IPS DF 6.9 (cell line): Measurements from ENCODE around the gene ZBTB9.
A peak's percentile ranks its signal among the peaks of the same experiment; 100 is the strongest.

Source experiments
- DNase-seq: peaks from one replicate; pipeline ENCODE4 v3.0.0-alpha.2; 2013; ENCODE audit warnings: low read depth, low spot score
- H3K27ac ChIP-seq: one replicate; pipeline ENCODE4 v1.5.1; 2013; ENCODE audit warnings: low read length, control low read depth
- H3K27me3 ChIP-seq: 2 replicates; pipeline ENCODE4 v1.6.1; 2013; ENCODE audit warnings: mild to moderate bottlenecking, low read length; ENCODE audit not compliant: control insufficient read depth, insufficient read depth
- H3K36me3 ChIP-seq: 2 replicates; pipeline ENCODE4 v1.6.1; 2013; ENCODE audit warnings: low read length; ENCODE audit not compliant: control insufficient read depth, insufficient read depth
- H3K4me1 ChIP-seq: 2 replicates; pipeline ENCODE4 v1.6.1; 2013; ENCODE audit warnings: low read length; ENCODE audit not compliant: control insufficient read depth, insufficient read depth
- H3K4me3 ChIP-seq: 2 replicates; pipeline ENCODE4 v1.5.1; 2013; ENCODE audit warnings: mild to moderate bottlenecking, low read length
- H3K9me3 ChIP-seq: 2 replicates; pipeline ENCODE4 v1.6.1; 2013; ENCODE audit warnings: low read length, inconsistent platforms; ENCODE audit not compliant: control insufficient read depth, insufficient read depth
- WGBS: extraction: QIAGEN DNeasy Blood & Tissue Kit; methylation state at CpG from one replicate; pipeline ENCODE4 v1.1.7; 2013; ENCODE audit warnings: mixed read lengths, missing lambda C conversion rate; ENCODE audit not compliant: insufficient read length, insufficient coverage; 5-methylcytosine and 5-hydroxymethylcytosine counted together

ZBTB9 gene

GRCh38 chr6:33412140-33413009 is 42.0 kb upstream of the ZBTB9 start:
- Histone ChIP-seq H3K4me3 (no peak overlapping the region), H3K9me3 (no peaks in the 10 kb centered on the region), H3K27ac (no peak overlapping the region)

GRCh38 chr6:33413241-33414120 is 40.9 kb upstream of the ZBTB9 start:
- WGBS = no CpG with 5 or more reads among the region's 14 CpGs
- Histone ChIP-seq H3K27ac (no peak overlapping the region), H3K4me3 (no peak overlapping the region), H3K9me3 (no peaks in the 10 kb centered on the region), H3K4me1 (peaks cover under 1% of the 10 kb centered on the region; the same call in 1 of the 2 replicates), H3K36me3 (peaks cover 9% of the 10 kb centered on the region; the same call in 1 of the 2 replicates), H3K27me3 (no peaks in the 10 kb centered on the region)
- no peak for DNase-seq

More at GRCh38 chr6:33412140-33413009, 42.0 kb upstream of the ZBTB9 start:
- WGBS = no CpG with 5 or more reads among the region's 10 CpGs
- Histone ChIP-seq H3K27me3 (no peaks in the 10 kb centered on the region), H3K36me3 (peaks cover 9% of the 10 kb centered on the region; the same call in 1 of the 2 replicates), H3K4me1 (no peaks in the 10 kb centered on the region; the same call in 1 of the 2 replicates)
- no peak for DNase-seq

DNA sequence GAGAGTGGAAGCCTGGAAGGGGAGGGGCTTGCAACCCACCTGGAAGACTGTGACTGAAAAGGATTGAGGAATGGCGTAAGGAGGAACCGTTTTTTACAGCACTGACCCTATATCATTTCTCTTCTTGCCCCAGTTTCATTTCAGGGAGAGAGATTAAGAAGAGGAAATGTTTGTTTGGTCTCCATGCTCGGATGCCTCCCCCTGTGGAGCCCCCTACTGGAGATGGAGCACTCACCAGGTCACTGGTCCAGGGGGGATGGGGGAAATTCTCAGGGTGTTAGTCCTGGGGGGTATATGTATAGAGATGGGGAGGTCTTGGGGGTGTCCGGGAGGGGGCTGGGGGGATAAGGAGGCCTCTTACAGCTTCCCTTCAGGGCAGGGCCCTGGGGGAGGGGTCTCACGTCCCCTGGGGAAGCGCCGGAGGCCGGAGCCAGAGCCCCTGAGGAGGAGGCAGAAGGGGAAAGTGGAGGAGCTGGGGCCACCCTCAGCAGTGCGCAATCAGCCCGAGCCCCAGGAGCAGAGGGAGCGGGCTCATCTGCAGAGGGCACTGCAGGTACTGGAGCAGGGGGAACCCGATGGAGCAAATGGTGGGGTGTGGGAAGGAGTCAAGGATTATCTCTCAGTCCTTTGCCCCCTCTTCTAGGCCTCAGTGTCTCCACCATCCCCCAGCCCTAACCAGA is 39.6 kb upstream of the ZBTB9 start:
- H3K27me3 ChIP-seq = no peaks in the 10 kb centered on the region
- no CpG with 5 or more reads among the region's 12 CpGs for WGBS
- no peak overlapping the region for H3K4me3 ChIP-seq
- DNase-seq = no peak
- no peak overlapping the region for H3K27ac ChIP-seq
- H3K9me3 ChIP-seq = no peaks in the 10 kb centered on the region
- H3K36me3 ChIP-seq = peaks cover 9% of the 10 kb centered on the region; the same call in 1 of the 2 replicates
- peaks cover 1% of the 10 kb centered on the region; the same call in 1 of the 2 replicates for H3K4me1 ChIP-seq

- Histone ChIP-seq H3K27ac (no peak overlapping the region), H3K4me3 (no peak overlapping the region), H3K9me3 (no peaks in the 10 kb centered on the region), H3K36me3 (peaks cover 9% of the 10 kb centered on the region; the same call in 1 of the 2 replicates), H3K4me1 (peaks cover 1% of the 10 kb centered on the region; the same call in 1 of the 2 replicates), H3K27me3 (no peaks in the 10 kb centered on the region)
- no peak for DNase-seq
- WGBS = no CpG with 5 or more reads among the region's 9 CpGs
These were observed 38.5 kb upstream of the ZBTB9 start for GRCh38 chr6:33415831-33416230.

- no peak for DNase-seq
- H3K4me3 ChIP-seq = peak overlapping the region; percentile 86; the same call in 1 of the 2 replicates
- no peak overlapping the region for H3K27ac ChIP-seq
- H3K9me3 ChIP-seq = no peaks in the 10 kb centered on the region
- H3K36me3 ChIP-seq = peaks cover 9% of the 10 kb centered on the region; the same call in 1 of the 2 replicates
- no peaks in the 10 kb centered on the region for H3K27me3 ChIP-seq
- WGBS = no CpG with 5 or more reads among the region's 12 CpGs
- peaks cover 1% of the 10 kb centered on the region; the same call in 1 of the 2 replicates for H3K4me1 ChIP-seq
These were observed 37.8 kb upstream of the ZBTB9 start for GRCh38 chr6:33416386-33417127.

DNA sequence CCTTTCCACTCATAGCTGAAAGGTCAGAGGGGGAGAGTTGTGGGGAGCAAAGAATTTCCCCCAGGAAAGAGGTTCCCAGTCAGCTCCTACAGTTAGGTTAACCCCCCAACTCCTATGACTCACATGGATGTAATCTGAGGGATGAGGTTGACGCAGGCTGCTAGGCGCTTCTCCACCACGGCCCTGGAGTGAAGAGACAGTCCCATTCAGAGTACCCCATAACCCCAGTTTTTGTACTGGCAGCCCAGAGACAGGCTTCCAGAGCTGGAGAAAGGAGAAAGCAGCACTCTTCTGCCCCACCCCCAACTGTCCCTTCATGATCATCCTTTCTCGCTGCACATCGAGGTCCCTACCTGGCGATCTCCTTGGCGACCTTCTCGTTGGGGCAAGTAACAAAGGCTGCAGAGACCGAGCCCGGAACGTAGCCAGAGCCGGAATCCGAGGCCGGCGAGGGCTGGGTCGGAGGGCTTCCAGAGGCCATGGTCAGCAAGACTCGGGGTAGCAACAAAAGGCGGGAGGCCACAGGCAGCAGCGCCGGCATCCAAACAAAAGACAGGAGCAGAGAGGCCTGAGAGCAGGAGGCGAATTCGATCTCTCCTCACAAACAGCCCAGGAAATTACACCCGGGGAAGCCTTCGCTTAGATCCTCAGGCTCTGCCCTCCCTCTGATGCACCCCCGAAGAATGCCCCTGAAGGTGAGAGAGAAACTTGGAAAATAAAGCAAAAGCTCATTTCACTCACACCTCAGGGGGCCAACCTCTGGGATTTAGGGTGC is 37.1 kb upstream of the ZBTB9 start:
- H3K4me1 ChIP-seq = peaks cover 1% of the 10 kb centered on the region; the same call in 1 of the 2 replicates
- H3K27me3 ChIP-seq = no peaks in the 10 kb centered on the region
- peaks cover 9% of the 10 kb centered on the region; the same call in 1 of the 2 replicates for H3K36me3 ChIP-seq
- no peaks in the 10 kb centered on the region for H3K9me3 ChIP-seq
- no peak for DNase-seq
- no peak overlapping the region for H3K27ac ChIP-seq
- peak overlapping the region; percentile 86 for H3K4me3 ChIP-seq
- no CpG with 5 or more reads among the region's 25 CpGs for WGBS

DNA sequence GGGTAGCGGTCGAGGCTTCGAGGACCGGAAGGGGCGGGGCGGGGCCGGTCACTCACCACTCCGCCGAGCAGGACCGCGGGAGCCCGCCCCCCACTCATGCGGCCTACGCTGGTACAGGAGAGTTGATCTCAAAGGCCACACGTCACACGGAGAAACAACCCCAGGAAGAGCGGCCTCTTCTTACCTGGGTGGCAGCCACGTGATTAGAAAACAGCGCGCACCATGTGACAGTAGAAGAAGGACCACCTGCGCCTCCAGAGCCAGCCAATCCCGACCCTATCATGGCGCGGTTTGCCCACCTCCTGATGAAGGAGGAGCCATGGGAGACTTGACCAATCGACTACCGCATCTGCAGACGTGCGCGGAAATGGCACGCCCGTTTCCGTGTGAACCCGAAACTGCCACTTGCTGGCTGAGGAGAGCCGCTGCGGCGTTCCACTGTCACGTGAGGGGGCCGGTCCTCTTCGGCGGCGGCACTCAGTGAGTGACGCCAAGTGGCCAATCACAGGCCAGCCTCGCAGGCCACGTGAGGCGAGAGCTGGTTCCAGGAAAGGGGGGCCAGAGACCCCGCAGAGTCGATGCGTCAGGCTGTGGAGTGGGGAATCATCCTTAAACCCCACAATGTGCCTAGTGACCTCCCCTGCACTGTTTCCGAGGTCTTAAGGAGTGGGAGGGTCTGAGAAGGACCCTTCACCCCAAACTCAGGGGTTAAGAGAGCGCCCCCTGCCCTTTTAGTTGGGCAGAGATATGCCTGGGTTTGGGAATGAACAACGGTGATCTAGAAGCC is 36.3 kb upstream of the ZBTB9 start, which contains the start of gene CUTA:
Gene CUTA, minus strand, starts transcription at position 205 of the 787 bp plus-strand sequence. Its CDS starts 107 bp downstream, at position 98.
- Histone ChIP-seq H3K27ac (no peak within 1 kb of the TSS), H3K9me3 (no peaks in the 10 kb centered on the region), H3K4me3 (peak within 1 kb of the TSS; percentile 86), H3K27me3 (no peaks in the 10 kb centered on the region), H3K4me1 (peaks cover 1% of the 10 kb centered on the region; the same call in 1 of the 2 replicates), H3K36me3 (peaks cover 8% of the 10 kb centered on the region; the same call in 1 of the 2 replicates)
- no CpG with 5 or more reads among the region's 51 CpGs for WGBS
- DNase-seq = peak; percentile 99

DNA sequence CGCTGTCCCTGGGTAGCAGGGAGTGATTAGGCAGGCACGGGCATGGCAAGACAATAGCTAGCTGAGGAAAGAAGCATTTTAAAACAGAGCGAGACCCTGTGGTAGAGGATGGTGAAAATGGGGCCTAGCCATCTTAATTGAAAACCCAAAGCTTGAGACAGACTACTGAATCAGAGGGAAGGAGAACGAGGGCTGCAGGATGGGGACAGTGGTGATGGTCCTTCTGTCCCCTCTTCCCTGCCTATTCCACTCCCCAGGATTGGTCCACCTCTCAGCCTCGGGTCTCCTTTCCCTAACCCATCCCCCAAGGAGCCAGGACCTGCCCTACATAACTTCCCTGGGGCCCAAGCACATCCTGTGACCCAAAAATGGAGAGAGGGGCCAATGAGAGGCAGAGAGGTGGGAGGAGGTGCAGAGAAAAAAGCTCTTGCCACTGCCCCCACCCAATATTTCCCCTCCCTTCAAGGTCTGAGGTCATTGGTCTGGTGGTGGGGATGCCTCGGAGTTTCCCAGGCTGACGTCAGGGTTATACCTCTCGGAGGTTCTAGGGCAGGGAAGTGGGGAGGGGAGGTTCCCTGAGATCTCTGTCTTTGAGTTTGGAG is 35.6 kb upstream of the ZBTB9 start:
- no peak overlapping the region for H3K27ac ChIP-seq
- H3K9me3 ChIP-seq = no peaks in the 10 kb centered on the region
- no CpG with 5 or more reads among the region's 8 CpGs for WGBS
- H3K27me3 ChIP-seq = no peaks in the 10 kb centered on the region
- no peak for DNase-seq
- peaks cover 7% of the 10 kb centered on the region; the same call in 1 of the 2 replicates for H3K36me3 ChIP-seq
- peak overlapping the region; percentile 19; the same call in 1 of the 2 replicates for H3K4me3 ChIP-seq
- peaks cover 1% of the 10 kb centered on the region; the same call in 1 of the 2 replicates for H3K4me1 ChIP-seq
